HEK293 (cell line): ENCODE results near the gene NCMAP.

ENCODE experiments used
- AEBP2 ChIP-seq: fragments of 450-650 bp; formaldehyde crosslinking; IDR thresholded peaks from 2 replicates; pipeline ENCODE4 v1.5.1; 2016; ENCODE audit warnings: missing biosample characterization, missing genetic modification characterization, borderline replicate concordance
- BCL11B ChIP-seq: fragments of 450-650 bp; formaldehyde crosslinking; IDR thresholded peaks from 2 replicates; pipeline ENCODE4 v1.5.1; 2016; ENCODE audit warnings: low read depth, missing biosample characterization, missing genetic modification characterization
- MZF1 ChIP-seq: fragments of 450-650 bp; formaldehyde crosslinking; IDR thresholded peaks from 2 replicates; pipeline ENCODE4 v1.5.1; 2017; ENCODE audit warnings: missing biosample characterization, missing genetic modification characterization, borderline replicate concordance
- PRDM1 ChIP-seq: fragments of 450-650 bp; formaldehyde crosslinking; IDR thresholded peaks from 2 replicates; pipeline ENCODE4; 2016; ENCODE audit warnings: missing biosample characterization, missing genetic modification characterization
- ZBTB8A ChIP-seq: fragments of 450-650 bp; formaldehyde crosslinking; IDR thresholded peaks from 2 replicates; pipeline ENCODE4 v1.5.1; 2016; ENCODE audit warnings: missing biosample characterization, missing genetic modification characterization
- ZNF138 ChIP-seq: fragments of 450-650 bp; formaldehyde crosslinking; IDR thresholded peaks from 2 replicates; pipeline ENCODE4 v1.5.1; 2016; ENCODE audit warnings: missing biosample characterization, missing genetic modification characterization, borderline replicate concordance
- ZNF701 ChIP-seq: fragments of 450-650 bp; formaldehyde crosslinking; IDR thresholded peaks from 2 replicates; pipeline ENCODE4 v1.5.1; 2016; ENCODE audit warnings: missing biosample characterization, missing genetic modification characterization
- TF ChIP-seq, protein P1 (sequence below): fragments of 450-650 bp; formaldehyde crosslinking; IDR thresholded peaks from 2 replicates; pipeline ENCODE4 v1.5.1; 2016; ENCODE audit warnings: missing biosample characterization, missing genetic modification characterization

DNA sequence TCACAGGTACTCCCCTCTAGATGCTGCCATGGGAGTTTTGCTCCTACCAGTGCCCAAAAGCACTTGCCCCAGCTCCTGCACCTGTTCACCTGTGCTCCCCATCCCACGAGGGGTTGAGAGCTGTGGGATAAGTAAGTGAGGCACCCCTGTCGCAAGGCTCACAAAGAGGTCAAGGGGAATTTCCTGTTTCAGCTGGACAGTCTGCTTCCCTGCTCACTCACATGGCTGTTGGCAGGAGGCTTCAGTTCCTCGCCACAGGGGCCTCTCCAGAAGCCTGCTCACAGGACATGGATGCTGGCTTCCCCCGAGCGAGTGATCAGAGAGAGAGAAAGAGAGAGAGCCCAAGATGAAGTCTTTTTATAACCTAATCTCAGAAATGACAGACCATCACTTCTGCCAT is 8.7 kb upstream of the NCMAP start:
- TF ChIP-seq PRDM1 (tag by site-specific recombination) (no peak), ZNF138 (tag by site-specific recombination) (no peak), ZNF701 (tag by site-specific recombination) (no peak), AEBP2 (tag by site-specific recombination) (no peak), BCL11B (tag by site-specific recombination) (no peak), MZF1 (no peak), ZBTB8A (tag by site-specific recombination) (no peak)
- TF ChIP-seq, protein P1, sequence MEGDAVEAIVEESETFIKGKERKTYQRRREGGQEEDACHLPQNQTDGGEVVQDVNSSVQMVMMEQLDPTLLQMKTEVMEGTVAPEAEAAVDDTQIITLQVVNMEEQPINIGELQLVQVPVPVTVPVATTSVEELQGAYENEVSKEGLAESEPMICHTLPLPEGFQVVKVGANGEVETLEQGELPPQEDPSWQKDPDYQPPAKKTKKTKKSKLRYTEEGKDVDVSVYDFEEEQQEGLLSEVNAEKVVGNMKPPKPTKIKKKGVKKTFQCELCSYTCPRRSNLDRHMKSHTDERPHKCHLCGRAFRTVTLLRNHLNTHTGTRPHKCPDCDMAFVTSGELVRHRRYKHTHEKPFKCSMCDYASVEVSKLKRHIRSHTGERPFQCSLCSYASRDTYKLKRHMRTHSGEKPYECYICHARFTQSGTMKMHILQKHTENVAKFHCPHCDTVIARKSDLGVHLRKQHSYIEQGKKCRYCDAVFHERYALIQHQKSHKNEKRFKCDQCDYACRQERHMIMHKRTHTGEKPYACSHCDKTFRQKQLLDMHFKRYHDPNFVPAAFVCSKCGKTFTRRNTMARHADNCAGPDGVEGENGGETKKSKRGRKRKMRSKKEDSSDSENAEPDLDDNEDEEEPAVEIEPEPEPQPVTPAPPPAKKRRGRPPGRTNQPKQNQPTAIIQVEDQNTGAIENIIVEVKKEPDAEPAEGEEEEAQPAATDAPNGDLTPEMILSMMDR (tag by site-specific recombination), result no peak
